AG04449 (cell line): ENCODE data around the gene KIDINS220.

Experiments used
- CTCF ChIA-PET: fragments of 350-600 bp; formaldehyde crosslinking; extraction: SDS; loops from one replicate; lab custom pipeline; 2021; ENCODE audit warnings: antibody characterized with exemption; lab: Yijun Ruan, JAX
- POLR2A ChIA-PET: fragments of 400-600, 350-600 bp; formaldehyde crosslinking; extraction: SDS; loops from one replicate; lab custom pipeline; 2020; ENCODE audit warnings: antibody characterized with exemption, inconsistent platforms; lab: Yijun Ruan, JAX
- DNase-seq: peaks from one replicate; pipeline ENCODE4 v3.0.0-alpha.2; 2010; ENCODE audit warnings: low read depth, low spot score
- H3K4me3 ChIP-seq: 2 replicates; pipeline ENCODE4 v1.5.1; 2011; ENCODE audit warnings: low read depth, mild to moderate bottlenecking, control low read depth, low read length
- CTCF ChIP-seq: IDR thresholded peaks from one replicate; pipeline ENCODE4 v1.5.1; 2011; ENCODE audit warnings: mild to moderate bottlenecking, moderate library complexity, low read length, control low read depth, inconsistent platforms; ENCODE audit not compliant: insufficient read depth; ENCODE audit errors: missing control alignments

The KIDINS220 gene

DNA sequence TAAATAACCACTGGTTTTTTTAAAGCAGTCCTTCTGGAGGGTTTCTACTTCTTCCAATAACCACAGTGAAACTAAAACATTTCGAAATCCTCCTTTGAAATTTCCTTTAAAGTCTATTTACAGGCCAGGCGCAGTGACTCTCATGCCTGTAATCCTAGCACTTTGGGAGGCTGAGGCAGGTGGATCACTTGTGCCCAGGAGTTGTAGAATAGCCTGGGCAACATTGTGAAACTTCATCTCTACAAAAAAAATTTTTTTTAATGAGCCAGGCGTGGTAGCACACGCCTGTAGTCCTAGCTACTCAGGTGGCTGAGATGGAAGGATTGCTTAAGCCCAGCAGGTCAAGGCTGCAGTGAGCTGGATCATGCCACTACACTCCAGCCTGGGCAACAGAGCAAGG, 15.2 kb downstream of the KIDINS220 start:
- POLR2A ChIA-PET: no interaction called here
- no peak overlapping the region for H3K4me3 ChIP-seq
- no peak for TF ChIP-seq CTCF
- DNase-seq: no peak
- CTCF ChIA-PET: no interaction called here

DNA sequence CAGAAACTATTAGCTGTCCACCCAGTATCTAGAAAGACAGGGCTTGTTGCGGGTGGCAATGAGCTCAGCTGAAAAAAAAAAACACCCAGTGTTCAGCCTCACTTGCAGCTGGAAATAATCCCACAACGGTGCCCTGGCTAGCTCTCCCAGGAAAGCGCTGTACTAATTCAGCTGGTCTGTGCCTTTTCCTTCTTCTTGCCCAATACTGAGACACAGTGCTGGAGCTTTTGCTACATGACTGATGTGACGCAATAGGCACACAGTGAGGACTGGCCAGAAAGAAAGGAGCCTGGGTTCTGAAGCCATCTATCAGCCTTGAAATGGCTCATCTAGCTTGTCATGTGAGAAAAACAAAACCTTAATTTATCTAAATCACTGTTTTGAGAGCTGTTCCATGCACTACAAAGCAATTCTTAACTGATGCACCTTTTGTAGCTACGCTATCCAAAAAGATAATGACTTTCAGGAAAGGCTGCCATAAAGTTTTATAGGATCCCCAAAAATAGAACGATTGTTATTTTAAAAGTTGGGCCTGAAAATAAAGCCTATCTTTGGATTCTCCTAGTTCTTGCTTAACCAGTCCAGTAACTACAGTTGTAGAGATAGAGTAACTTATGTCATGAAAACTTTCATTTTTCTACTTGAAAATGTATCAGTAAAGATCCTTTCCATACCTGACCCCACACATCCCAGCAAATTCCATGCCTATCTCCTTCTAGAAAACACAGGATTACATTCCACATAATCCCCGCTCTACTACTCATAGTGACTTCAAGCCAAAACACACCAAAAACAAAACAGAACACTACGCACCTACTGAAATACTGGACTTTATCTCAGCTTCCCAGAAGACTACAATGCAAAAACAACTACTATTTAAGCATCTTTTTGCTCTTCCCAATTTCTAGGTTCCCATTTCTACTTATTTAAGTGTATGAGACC, 15.9 kb downstream of the KIDINS220 start:
- ChIA-PET CTCF (no interaction called here), POLR2A (no interaction called here)
- TF ChIP-seq CTCF: no peak
- H3K4me3 ChIP-seq: no peak overlapping the region
- peak; percentile 21 for DNase-seq

DNA sequence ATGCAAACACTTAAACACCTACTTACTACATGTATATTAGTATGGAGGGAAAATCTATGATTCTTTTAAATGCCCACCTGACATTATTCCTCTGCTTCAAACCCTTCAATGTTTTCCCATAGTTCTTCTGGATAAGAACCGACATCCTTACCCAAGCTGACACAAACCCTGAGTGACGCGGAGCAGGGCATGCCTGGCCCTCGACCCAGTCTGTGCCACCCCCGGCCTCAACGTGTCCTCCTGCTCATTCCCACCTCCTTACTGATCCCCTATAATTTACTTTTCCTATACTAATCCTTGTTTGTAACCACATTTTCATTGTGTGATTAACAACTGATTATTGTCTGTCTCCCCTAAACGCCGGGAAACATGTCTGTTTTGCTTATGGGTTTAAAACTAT, 17.5 kb downstream of the KIDINS220 start:
- no peak overlapping the region for H3K4me3 ChIP-seq
- POLR2A ChIA-PET: no interaction called here
- TF ChIP-seq CTCF: no peak
- DNase-seq: no peak
- CTCF ChIA-PET: interaction anchor here (2.4 kb wide), 1 partner anchor 10 kb away, joined by 6 read pairs; no protein-coding TSS in a partner anchor

GRCh38 chr2:8819194-8819593, 18.2 kb downstream of the KIDINS220 start:
- CTCF ChIA-PET: interaction anchor here (1.9 to 2.4 kb wide), 2 partner anchors 9 to 318 kb away, joined by 6 read pairs; no protein-coding TSS in a partner anchor

GRCh38 chr2:8817221-8817620, 20.2 kb downstream of the KIDINS220 start:
- TF ChIP-seq CTCF: no peak
- ChIA-PET CTCF (no interaction called here), POLR2A (no interaction called here)
- no peak for DNase-seq
- H3K4me3 ChIP-seq: no peak overlapping the region

More at GRCh38 chr2:8819194-8819593, 18.2 kb downstream of the KIDINS220 start:
- POLR2A ChIA-PET: no interaction called here
- no peak for DNase-seq
- TF ChIP-seq CTCF: no peak
- H3K4me3 ChIP-seq: no peak overlapping the region
